ENCODE measurements around the gene MBD5.

The MBD5 gene

DNA sequence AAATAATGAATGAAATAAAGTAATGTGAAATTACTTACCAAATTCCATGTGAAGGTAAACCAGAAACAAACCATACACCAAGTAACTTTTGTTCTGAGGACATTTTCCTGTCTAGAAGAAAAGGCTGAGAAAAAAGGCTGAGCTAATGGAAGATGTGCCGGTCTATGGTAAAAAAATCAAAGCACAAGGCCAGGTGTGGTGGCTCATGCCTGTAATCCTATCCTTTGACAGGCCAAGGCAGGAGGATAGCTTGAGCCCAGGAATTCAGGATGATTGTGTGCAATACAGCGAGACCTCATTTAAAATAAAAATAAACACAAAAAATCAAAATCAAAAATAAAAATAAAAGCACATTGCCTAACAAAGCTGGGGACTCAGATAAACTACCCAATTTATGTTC lies 7.0 kb upstream of the MBD5 start:
- no peak for TF ChIP-seq ZFX (IDR thresholded peaks at IDR 0.05; ENCODE audit: borderline replicate concordance)
- TF ChIP-seq, protein P1, sequence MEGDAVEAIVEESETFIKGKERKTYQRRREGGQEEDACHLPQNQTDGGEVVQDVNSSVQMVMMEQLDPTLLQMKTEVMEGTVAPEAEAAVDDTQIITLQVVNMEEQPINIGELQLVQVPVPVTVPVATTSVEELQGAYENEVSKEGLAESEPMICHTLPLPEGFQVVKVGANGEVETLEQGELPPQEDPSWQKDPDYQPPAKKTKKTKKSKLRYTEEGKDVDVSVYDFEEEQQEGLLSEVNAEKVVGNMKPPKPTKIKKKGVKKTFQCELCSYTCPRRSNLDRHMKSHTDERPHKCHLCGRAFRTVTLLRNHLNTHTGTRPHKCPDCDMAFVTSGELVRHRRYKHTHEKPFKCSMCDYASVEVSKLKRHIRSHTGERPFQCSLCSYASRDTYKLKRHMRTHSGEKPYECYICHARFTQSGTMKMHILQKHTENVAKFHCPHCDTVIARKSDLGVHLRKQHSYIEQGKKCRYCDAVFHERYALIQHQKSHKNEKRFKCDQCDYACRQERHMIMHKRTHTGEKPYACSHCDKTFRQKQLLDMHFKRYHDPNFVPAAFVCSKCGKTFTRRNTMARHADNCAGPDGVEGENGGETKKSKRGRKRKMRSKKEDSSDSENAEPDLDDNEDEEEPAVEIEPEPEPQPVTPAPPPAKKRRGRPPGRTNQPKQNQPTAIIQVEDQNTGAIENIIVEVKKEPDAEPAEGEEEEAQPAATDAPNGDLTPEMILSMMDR (IDR thresholded peaks at IDR 0.05): no peak
- no peak overlapping the region for H3K27ac ChIP-seq

DNA sequence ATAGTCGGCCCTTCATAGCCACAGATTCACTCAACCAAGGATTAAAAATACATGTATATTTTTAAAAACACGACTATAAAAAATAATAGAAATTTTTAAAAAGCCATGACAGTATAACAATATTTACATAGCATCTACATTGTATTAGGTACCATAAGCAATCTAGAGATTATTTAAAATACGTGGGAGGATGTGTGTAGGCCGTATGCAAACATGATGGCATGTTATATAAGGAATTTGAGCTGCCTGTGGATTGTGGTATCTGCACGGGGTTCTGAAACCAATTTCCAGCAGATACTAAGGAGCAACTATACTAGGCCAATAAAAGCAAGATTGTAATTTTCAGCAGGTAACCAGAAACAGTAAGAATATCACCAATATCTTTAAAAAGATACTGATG lies 6.3 kb upstream of the MBD5 start:
- no peak overlapping the region for H3K27ac ChIP-seq
- no peak for TF ChIP-seq ZFX (IDR thresholded peaks at IDR 0.05; ENCODE audit: borderline replicate concordance)
- TF ChIP-seq, protein P1 (IDR thresholded peaks at IDR 0.05): no peak

DNA sequence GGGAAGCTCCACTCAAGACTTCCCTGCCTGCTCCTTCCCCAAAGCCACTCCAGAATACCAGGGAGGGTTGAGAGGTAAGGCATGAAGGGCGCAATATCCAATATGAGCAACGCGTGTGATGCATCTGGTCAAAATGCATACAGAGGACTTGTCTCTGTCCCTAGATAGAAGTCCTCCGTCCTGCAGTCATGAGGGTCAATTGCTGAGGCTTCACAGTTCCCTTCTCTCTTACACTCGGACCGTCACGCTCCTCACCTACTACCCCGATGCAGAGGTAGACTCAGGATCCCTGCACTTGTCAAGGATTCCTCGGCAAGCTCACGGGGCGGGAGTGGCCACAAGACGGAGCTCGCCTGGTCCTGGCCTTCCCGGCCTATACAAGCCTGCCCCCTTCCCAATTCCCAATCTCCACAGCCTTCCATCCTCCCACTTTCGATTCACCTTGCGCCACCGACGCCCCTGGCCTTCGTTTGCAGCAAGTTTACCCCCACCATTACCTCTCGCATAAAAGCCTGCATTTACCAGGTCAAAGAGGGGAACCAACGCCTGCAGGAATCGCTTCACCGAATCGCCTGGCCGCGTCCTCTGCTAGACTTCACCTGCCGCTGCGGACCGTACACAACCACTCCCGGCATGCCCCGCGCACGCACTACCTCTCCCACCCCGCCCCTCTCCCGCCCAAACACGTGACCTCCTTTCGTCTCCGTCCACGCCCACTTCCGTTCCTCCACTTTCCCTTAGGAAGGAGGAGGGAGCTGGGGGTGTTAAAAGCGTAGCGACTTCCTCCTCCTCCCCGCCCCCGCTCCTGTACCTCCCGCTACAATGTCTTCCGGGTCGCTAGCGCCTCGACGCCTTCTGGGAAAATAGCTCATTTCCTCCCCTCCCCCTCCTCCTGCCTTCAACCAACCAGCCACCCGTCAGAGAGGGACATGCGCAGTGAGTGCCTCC lies 506 bp upstream of the MBD5 start, which contains the start of gene ORC4:
Gene ORC4, minus strand, starts transcription at position 627 of the 948 bp plus-strand sequence. CDS start 44,779 bp downstream, outside the sequence.
- no peak for TF ChIP-seq ZFX (IDR thresholded peaks at IDR 0.05; ENCODE audit: borderline replicate concordance)
- TF ChIP-seq, protein P1 (IDR thresholded peaks at IDR 0.05): peak; percentile 62
- H3K27ac ChIP-seq: peak within 1 kb of the TSS; percentile 74

DNA sequence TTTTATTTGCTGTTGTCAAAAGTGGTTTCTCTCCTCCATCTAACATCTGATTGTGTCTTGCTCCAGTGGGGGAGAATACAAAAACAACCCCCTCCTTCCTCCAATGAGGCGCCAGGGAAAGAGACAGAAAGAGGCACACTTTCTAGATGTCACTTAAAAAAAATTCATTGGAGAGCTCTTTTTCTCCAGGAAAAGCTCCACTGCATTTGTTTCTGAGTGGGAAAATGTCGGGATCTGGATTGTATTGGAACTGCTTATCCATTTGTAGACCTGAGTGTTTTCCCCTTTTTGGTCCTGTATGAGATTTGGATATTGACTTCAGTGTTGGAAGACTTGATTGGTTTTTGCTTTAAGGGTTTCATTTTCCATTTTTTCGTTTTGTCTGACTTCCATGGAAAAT lies 995 bp downstream of the MBD5 start:
- H3K27ac ChIP-seq: peak overlapping the region; percentile 74
- TF ChIP-seq, protein P1 (IDR thresholded peaks at IDR 0.05): no peak
- TF ChIP-seq ZFX (IDR thresholded peaks at IDR 0.05; ENCODE audit: borderline replicate concordance): no peak

DNA sequence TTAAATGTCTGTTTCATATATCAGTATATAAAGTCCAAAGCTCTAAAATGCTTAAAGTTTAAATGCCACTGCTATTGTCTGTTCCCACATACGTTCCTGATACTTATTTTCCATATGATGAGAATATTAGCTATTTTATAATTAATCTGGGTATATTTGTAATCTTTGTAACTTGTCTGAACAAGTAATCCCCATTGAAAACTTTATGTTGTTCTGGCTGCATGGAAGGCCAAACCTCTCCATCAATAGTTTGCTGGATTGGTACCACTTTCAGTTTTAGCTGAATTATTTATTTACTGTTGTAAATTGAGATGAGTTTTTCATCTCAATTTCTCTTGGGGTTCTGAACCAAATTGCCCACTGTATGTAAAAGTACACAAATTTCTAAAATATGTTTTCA lies 1.5 kb downstream of the MBD5 start:
- no peak for TF ChIP-seq ZFX (IDR thresholded peaks at IDR 0.05; ENCODE audit: borderline replicate concordance)
- TF ChIP-seq, protein P1 (IDR thresholded peaks at IDR 0.05): no peak
- H3K27ac ChIP-seq: no peak overlapping the region

DNA sequence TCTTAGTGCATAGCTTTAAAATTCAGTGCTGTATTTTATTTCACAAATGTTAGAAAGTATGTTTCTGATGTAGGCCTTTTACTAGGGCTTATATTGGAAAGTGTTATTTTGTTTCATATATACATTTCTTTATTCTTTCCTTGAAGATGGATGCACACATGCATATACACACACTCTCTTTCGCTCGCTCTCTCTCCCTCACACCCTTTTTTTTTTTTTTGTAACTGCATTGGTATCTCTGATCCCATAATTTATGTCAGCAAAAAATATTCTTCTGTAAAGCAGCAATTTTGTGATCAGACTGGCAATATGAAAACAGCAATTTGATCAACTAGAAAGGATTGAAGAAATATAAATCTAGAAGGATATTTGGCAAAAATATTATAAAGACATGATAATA lies 2.0 kb downstream of the MBD5 start:
- H3K27ac ChIP-seq: no peak overlapping the region
- TF ChIP-seq, protein P1 (IDR thresholded peaks at IDR 0.05): no peak
- no peak for TF ChIP-seq ZFX (IDR thresholded peaks at IDR 0.05; ENCODE audit: borderline replicate concordance)

DNA sequence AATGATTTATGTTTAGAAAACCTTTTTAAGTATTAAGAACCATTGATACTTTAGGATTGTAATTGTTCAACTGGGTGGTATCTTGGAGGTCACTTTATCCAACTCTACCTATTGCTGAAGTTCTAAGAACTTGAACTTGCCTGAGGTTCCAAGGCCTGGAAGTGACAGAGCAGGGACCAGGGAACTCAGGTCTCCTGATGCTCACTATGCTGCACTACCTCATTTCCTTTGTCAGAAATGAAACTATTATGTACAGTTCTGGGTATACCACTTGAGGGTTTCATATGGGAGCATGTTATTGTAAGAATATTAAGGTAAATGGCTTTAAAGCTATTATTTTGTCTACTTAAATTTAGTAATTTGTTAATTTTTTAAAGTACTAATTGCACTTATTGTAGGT lies 3.0 kb downstream of the MBD5 start:
- TF ChIP-seq ZFX (IDR thresholded peaks at IDR 0.05; ENCODE audit: borderline replicate concordance): no peak
- TF ChIP-seq, protein P1 (IDR thresholded peaks at IDR 0.05): no peak
- H3K27ac ChIP-seq: no peak overlapping the region
